ENCODE data around the gene PRR3. TPM values are rescaled to one million over a fixed set of nuclear protein-coding genes. Genes with fewer than 3 reads are reported as not detected.

The PRR3 gene
- total and polyA plus RNA-seq, 4 donors = 2.1 to 3.2 (median 2.4) TPM

GRCh38 chr6:30542404-30542725 lies 14.7 kb upstream of the PRR3 start (continued):
- TF ChIP-seq FOXA1 (IDR thresholded peaks at IDR 0.05) (no peak), ZBTB33 (IDR thresholded peaks at IDR 0.05) (no peak)

- no peak overlapping the region for H3K4me3 ChIP-seq (ENCODE audit: low read depth in 1 of 3, low read length in 3 of 3)
- no peaks in the 10 kb centered on the region for H3K9me3 ChIP-seq (ENCODE audit: control insufficient read depth in 4 of 4, low read length in 3 of 4)
- WGBS = 71% methylated on average over 1 of the region's 1 CpG
- TF ChIP-seq YY1 (IDR thresholded peaks at IDR 0.05) (no peak), RAD21 (IDR thresholded peaks at IDR 0.05) (no peak), HNF4G (IDR thresholded peaks at IDR 0.05) (no peak), CTCF (IDR thresholded peaks at IDR 0.05; ENCODE audit: low read depth, low read length, missing input control) (no peak), EGR1 (IDR thresholded peaks at IDR 0.05; ENCODE audit: low read depth in 2 of 2) (no peak), ATF3 (IDR thresholded peaks at IDR 0.05) (no peak)
- no peak overlapping the region for H3K27ac ChIP-seq (ENCODE audit: low read depth in 1 of 2, low read length in 2 of 2)
- no peak for DNase-seq (ENCODE audit: low spot score)
- H3K4me1 ChIP-seq (ENCODE audit: control insufficient read depth in 4 of 4, insufficient read depth in 4 of 4, low read length in 3 of 4) = peaks cover 0 to 9% (median 3%) of the 10 kb centered on the region in 4 donors
- H3K36me3 ChIP-seq (ENCODE audit: control insufficient read depth in 4 of 4, insufficient read depth in 3 of 4, low read depth in 1 of 4, low read length in 3 of 4) = peaks cover 4 to 21% (median 11%) of the 10 kb centered on the region in 4 donors
- no peaks in the 10 kb centered on the region for H3K27me3 ChIP-seq (ENCODE audit: control insufficient read depth in 4 of 4, insufficient read depth in 4 of 4, low read length in 3 of 4)
- no peak overlapping the region for H3K9ac ChIP-seq (ENCODE audit: low read depth in 1 of 2, low read length in 2 of 2)
These were observed 14.2 kb upstream of the PRR3 start for GRCh38 chr6:30542915-30543314.

GRCh38 chr6:30543821-30544220 lies 13.3 kb upstream of the PRR3 start:
- H3K27ac ChIP-seq (ENCODE audit: low read depth in 1 of 2, low read length in 2 of 2) = no peak overlapping the region
- no peak for DNase-seq (ENCODE audit: low spot score)
- H3K36me3 ChIP-seq (ENCODE audit: control insufficient read depth in 4 of 4, insufficient read depth in 3 of 4, low read depth in 1 of 4, low read length in 3 of 4) = peaks cover 6 to 26% (median 13%) of the 10 kb centered on the region in 4 donors
- 84% methylated on average over 3 of the region's 3 CpGs for WGBS
- H3K4me1 ChIP-seq (ENCODE audit: control insufficient read depth in 4 of 4, insufficient read depth in 4 of 4, low read length in 3 of 4) = peaks cover 0 to 9% (median 3%) of the 10 kb centered on the region in 4 donors
- no peak overlapping the region for H3K4me3 ChIP-seq (ENCODE audit: low read depth in 1 of 3, low read length in 3 of 3)
- no peak overlapping the region for H3K9ac ChIP-seq (ENCODE audit: low read depth in 1 of 2, low read length in 2 of 2)
- H3K27me3 ChIP-seq (ENCODE audit: control insufficient read depth in 4 of 4, insufficient read depth in 4 of 4, low read length in 3 of 4) = no peaks in the 10 kb centered on the region
- no peak for TF ChIP-seq RXRA (IDR thresholded peaks at IDR 0.05)
- no peak for TF ChIP-seq MAX (IDR thresholded peaks at IDR 0.05)
- no peak for TF ChIP-seq REST (IDR thresholded peaks at IDR 0.05)
- no peak for TF ChIP-seq YY1 (IDR thresholded peaks at IDR 0.05)
- TF ChIP-seq ZBTB33 (IDR thresholded peaks at IDR 0.05) = no peak
- no peak for TF ChIP-seq SP1 (IDR thresholded peaks at IDR 0.05)
- TF ChIP-seq EGR1 (IDR thresholded peaks at IDR 0.05; ENCODE audit: low read depth in 2 of 2) = no peak
- no peak for TF ChIP-seq NR2F2 (IDR thresholded peaks at IDR 0.05)
- TF ChIP-seq HNF4A (conservative IDR thresholded peaks at IDR 0.05) = no peak
- no peak for TF ChIP-seq GABPA (IDR thresholded peaks at IDR 0.05 in 1 of 2, conservative IDR thresholded peaks at IDR 0.05 in 1 of 2)
- TF ChIP-seq FOXA1 (IDR thresholded peaks at IDR 0.05) = no peak
- no peak for TF ChIP-seq CTCF (IDR thresholded peaks at IDR 0.05; ENCODE audit: low read depth, low read length, missing input control)
- no peak for TF ChIP-seq TAF1 (conservative IDR thresholded peaks at IDR 0.05)
- TF ChIP-seq FOXA2 (IDR thresholded peaks at IDR 0.05) = no peak
- TF ChIP-seq ATF3 (IDR thresholded peaks at IDR 0.05) = no peak
- TF ChIP-seq HNF4G (IDR thresholded peaks at IDR 0.05) = no peak
- TF ChIP-seq JUND (IDR thresholded peaks at IDR 0.05) = no peak
- no peak for TF ChIP-seq RAD21 (IDR thresholded peaks at IDR 0.05)
- no peaks in the 10 kb centered on the region for H3K9me3 ChIP-seq (ENCODE audit: control insufficient read depth in 4 of 4, low read length in 3 of 4)
